ENCODE results near the gene PTPRN2.

- TF ChIP-seq ZC3H11A (IDR thresholded peaks at IDR 0.05; ENCODE audit: low read depth, low read length) (no peak), CHCHD3 (CRISPR knock-in tag; IDR thresholded peaks at IDR 0.05) (no peak), CTCF (IDR thresholded peaks at IDR 0.05 in 2 of 3, conservative IDR thresholded peaks at IDR 0.05 in 1 of 3; ENCODE audit: insufficient read depth in 2 of 3, low read depth in 1 of 3, low read length in 3 of 3) (no peak), ZNF639 (CRISPR knock-in tag; conservative IDR thresholded peaks at IDR 0.05 in 1 of 2, IDR thresholded peaks at IDR 0.05 in 1 of 2) (no peak), ZNF408 (CRISPR knock-in tag; IDR thresholded peaks at IDR 0.05; ENCODE audit: low read depth) (no peak), FOSL1 (tag; conservative IDR thresholded peaks at IDR 0.05) (no peak), SPI1 (IDR thresholded peaks at IDR 0.05; ENCODE audit: borderline replicate concordance, low read depth, low read length) (no peak), EZH2 (IDR thresholded peaks at IDR 0.05; ENCODE audit: borderline replicate concordance, low read depth, low read length) (no peak), ZEB2 (IDR thresholded peaks at IDR 0.05) (no peak), ZNF263 (CRISPR knock-in tag; IDR thresholded peaks at IDR 0.05; ENCODE audit: borderline replicate concordance) (no peak), BHLHE40 (IDR thresholded peaks at IDR 0.05; ENCODE audit: low read length) (no peak), MTF1 (CRISPR knock-in tag; IDR thresholded peaks at IDR 0.05; ENCODE audit: borderline replicate concordance) (no peak)
Measured at GRCh38 chr7:158265743-158266080, 321.9 kb downstream of the PTPRN2 start.
